Measurements from ENCODE around the gene IKBKE.
"Not testable (repeated sequence)": the region's sequence is repeated elsewhere in the genome, so short reads cannot be mapped to it uniquely, and the experiment has no call there.

IKBKE gene

GRCh38 chr1:206476058-206476457 is 5.8 kb downstream of the IKBKE start:
- DNase-seq, result no peak

DNA sequence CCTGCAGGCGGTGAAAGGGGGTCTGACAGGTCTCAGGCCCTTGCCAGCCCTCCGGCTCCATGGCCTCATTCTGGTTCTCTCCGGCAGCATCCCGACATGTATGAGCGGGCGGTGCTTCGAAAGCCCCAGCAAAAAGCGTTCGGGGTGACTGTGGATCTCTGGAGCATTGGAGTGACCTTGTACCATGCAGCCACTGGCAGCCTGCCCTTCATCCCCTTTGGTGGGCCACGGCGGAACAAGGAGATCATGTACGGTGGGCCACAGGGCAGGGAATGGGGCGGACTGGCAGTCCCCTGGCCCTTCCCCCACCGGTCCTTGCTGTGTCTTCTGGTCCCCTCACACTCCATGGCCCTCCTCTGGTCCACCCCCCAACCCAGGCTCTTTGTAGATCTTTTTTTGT is 6.3 kb downstream of the IKBKE start:
- DNase-seq, result no peak

- no peak for DNase-seq
These were observed 6.8 kb downstream of the IKBKE start for GRCh38 chr1:206477110-206477509.

DNA sequence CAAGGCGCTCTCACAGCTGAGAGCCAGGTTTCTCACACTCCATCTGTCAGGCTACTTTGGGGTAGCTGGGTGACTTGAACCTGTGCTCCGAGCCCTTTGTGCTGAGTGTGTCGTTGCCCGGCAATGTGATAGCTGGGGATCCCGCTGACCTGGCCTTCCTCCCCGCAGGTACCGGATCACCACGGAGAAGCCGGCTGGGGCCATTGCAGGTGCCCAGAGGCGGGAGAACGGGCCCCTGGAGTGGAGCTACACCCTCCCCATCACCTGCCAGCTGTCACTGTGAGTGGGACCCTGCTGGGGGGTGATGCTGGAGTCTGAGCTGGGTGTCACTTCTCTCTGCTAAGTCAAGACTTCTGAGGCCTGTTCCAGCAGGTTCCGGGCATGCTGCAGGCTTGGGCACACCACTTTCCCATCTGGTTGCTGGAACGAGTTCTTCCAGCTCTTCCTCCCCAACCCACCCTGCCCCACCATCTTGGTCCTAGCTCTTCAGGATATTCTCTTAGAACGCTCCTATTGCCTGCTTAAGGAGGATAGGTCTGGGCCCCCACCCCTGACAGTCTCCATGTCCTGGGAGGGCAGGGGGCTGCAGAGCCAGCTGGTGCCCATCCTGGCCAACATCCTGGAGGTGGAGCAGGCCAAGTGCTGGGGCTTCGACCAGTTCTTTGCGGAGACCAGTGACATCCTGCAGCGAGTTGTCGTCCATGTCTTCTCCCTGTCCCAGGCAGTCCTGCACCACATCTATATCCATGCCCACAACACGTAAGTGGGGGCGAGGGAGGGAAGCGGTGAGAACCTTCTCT is 7.5 kb downstream of the IKBKE start:
- DNase-seq, result no peak

DNA sequence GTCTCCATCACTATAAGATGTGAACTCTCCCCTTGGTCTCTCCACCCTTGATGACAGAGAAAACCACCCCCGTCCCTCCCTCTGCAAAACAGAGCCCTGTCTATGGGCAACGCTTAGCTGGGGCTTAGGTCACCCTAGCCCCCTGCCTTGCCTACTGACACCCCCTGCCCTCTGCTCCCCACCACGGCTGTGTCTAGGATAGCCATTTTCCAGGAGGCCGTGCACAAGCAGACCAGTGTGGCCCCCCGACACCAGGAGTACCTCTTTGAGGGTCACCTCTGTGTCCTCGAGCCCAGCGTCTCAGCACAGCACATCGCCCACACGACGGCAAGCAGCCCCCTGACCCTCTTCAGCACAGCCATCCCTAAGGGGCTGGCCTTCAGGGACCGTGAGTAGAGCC is 8.5 kb downstream of the IKBKE start:
- no peak for DNase-seq

DNA sequence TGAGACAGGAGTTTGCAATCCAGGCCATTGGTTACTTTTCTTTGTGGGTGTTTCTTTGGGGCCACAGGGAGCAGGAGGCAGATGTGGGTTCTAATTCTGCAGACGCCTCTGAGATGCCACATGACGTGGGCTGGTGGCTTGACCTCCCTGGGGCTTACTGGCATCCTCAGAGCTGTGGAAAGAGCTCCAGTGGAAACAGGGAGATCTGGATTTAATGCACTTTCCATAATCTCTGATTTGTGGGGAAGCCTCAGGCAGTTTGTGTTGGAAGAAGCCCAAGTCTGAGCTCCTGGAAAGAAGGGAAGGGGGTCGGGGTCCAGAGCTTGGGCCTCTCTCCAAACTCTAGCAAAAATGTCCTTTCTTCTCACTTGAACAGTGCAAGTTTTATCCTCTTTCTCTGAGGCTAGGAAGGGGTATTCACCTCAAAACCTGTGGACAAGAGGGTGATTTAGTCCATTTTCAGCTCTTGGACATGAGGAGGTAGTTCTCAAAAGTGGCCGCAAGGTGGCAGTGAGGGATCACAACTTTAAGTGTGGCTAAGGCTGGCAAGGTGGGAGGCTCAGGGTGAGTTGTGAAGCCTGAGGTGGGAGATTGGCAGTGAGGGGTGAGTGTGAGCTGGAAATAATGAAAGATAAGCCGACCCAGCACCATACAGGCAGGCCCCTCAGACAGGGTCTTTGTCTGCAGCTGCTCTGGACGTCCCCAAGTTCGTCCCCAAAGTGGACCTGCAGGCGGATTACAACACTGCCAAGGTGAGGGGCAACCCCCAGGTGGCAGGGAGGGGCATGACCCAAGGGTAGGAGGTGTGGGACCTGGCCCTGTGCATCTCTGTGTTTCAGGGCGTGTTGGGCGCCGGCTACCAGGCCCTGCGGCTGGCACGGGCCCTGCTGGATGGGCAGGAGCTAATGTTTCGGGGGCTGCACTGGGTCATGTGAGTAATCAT is 9.2 kb downstream of the IKBKE start:
- peak; percentile 73 for DNase-seq

DNA sequence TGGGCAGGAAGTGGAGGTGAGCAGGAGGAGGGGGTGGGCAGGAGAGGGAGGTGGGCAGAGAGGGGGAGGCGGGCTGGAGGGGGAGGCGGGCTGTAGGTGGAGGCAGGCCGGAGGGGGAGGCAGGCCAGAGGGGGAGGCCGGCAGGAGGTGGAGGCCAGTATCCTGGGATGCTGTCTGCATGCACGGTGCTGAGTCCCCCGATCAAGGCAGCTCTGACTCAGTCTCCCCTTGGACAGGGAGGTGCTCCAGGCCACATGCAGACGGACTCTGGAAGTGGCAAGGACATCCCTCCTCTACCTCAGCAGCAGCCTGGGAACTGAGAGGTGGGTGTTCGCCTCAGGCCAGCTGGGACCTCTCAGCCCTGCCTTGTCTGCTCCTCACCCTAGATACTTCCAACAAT is 9.9 kb downstream of the IKBKE start:
- DNase-seq, result no peak

- no peak for DNase-seq
These were observed 12.3 kb downstream of the IKBKE start for GRCh38 chr1:206482611-206483010.

DNA sequence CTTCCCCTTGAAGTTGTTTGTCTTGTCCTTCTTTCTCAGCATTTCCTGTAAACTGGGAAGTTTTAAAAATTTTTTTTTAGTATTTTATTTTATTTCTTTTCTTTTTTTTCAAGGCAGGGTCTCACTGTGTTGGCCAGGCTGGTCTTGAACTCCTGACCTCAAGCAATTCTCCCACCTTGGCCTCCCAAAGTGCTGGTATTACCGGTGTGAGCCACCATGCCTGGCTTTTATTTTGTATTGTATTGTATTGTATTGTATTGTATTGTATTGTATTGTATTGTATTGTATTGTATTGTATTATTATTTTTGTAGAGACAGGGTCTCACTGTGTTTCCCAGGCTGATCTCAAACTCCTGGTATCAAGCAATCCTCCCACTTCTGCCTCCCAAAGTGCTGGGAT is 13.6 kb downstream of the IKBKE start:
- not testable (repeated sequence) for DNase-seq

- no peak for DNase-seq
These were observed 14.6 kb downstream of the IKBKE start for GRCh38 chr1:206484901-206485300.

GRCh38 chr1:206486995-206487788 is 16.9 kb downstream of the IKBKE start:
- DNase-seq, result no peak

DNA sequence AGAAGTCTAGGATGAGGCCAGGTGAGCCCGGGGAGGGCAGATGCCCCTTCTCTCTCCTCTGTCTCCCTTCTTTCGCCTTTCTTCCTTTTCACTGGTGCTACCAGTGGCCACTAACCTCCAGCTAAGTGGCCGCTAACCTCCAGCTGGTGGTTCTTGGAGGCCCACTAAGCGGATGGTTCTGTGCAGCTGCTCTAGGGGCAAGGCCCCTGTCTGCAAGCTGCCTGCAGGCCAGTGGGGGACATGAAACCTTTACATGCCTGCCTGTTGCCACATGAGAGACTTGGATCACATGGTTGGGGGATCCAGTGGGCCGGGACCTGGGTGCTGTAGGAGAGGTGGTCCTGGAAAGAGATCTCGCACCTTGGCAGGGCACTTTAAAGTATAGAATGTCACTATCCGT is 17.7 kb downstream of the IKBKE start:
- DNase-seq, result no peak

DNA sequence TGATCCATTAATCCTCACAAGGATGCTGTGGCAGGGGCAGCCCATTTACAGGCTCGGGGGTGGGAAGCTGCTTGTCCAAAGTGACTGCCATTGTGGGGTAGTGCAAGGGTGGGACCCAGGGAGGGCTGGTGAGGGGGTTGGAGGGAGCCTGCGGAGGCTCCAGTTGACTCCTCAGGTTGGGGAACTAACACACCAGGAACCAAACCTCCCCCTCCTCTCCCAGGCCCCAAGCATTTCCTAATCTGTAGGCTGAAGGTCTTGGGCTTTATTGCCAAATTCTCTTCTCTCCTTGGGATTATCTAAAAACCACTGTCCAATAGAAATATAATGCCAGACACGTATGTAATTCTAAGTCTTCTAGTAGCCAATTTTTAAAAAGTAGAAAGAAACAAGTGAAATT is 18.2 kb downstream of the IKBKE start:
- no peak for DNase-seq

GRCh38 chr1:206489980-206490770 is 19.9 kb downstream of the IKBKE start:
- DNase-seq, result peak; percentile 71

- peak; percentile 31 for DNase-seq
These were observed 20.6 kb downstream of the IKBKE start for GRCh38 chr1:206490771-206491405.

DNA sequence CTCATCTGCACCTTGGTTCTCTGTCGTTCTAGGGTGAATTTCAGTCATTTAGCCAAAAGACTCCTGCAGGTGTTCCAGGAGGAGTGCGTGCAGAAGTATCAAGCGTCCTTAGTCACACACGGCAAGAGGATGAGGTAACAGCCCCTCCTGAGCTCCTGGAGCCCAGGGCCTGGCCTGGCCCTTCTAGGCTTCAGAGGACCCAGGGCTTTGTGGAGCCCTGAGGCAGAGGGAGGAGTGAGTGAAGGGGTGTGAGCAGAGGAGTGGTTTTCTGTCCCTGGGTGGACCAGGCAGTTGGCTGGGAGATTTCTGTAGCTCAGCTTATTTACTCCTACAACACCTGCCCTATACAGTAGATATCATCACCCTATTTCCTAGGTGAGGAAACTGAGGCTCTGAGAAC is 21.3 kb downstream of the IKBKE start:
- DNase-seq, result no peak

- no peak for DNase-seq
These were observed 22.3 kb downstream of the IKBKE start for GRCh38 chr1:206492589-206492988.

- no peak for DNase-seq
These were observed 23.0 kb downstream of the IKBKE start for GRCh38 chr1:206493279-206493678.

GRCh38 chr1:206495011-206495461 is 24.8 kb downstream of the IKBKE start:
- no peak for DNase-seq

DNA sequence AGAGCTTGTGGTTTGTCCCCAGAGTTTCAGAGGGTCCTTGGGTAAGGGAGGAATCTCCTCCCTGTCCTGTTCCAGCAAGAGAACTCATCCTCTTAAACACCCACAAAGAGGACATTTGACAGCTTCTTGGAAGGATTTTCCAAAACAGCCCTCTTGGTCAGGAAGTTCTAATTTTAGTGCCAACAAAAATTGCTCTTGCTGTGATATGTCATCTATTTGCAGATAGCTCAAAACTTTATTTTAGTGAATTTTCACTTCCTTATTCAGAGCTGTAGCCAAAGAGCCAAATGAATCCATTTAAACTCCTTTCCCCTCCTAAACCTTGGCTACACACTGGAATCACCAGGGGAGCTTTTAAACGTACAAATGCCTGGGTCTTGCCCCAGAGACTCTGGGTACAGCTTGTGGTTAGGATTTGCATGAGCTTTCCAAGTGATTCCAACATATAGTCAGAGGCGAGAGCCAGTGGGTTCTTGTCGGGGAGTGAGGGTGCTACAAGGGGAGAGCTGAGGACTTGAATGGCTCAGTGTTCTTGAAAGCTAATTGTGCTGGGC is 25.3 kb downstream of the IKBKE start:
- DNase-seq, result peak; percentile 28
